Osteocyte (in vitro differentiated cells): ENCODE results near the gene KCNK10. TPM values are rescaled to one million over a fixed set of nuclear protein-coding genes. Genes with fewer than 3 reads are reported as not detected.

ENCODE experiments used
- DNase-seq: peaks from one replicate; pipeline ENCODE4 v3.0.0; 2021; ENCODE audit warnings: mixed read lengths; ENCODE audit not compliant: unreplicated experiment; ENCODE audit errors: extremely low spot score
- H3K27ac Mint-ChIP-seq: one replicate; pipeline ENCODE4 v1.8.0; 2021; ENCODE audit warnings: mild to moderate bottlenecking, mixed read lengths; ENCODE audit not compliant: unreplicated experiment
- H3K27me3 Mint-ChIP-seq: one replicate; pipeline ENCODE4 v1.8.0; 2021; ENCODE audit warnings: mixed read lengths; ENCODE audit not compliant: unreplicated experiment
- H3K36me3 Mint-ChIP-seq: one replicate; pipeline ENCODE4 v1.8.0; 2021; ENCODE audit warnings: mixed read lengths; ENCODE audit not compliant: unreplicated experiment
- H3K4me1 Mint-ChIP-seq: one replicate; pipeline ENCODE4 v1.8.0; 2021; ENCODE audit warnings: mixed read lengths; ENCODE audit not compliant: unreplicated experiment
- H3K4me3 Mint-ChIP-seq: one replicate; pipeline ENCODE4 v1.8.0; 2021; ENCODE audit warnings: mild to moderate bottlenecking, moderate library complexity, mixed read lengths; ENCODE audit not compliant: unreplicated experiment
- H3K9me3 Mint-ChIP-seq: one replicate; pipeline ENCODE4 v1.8.0; 2021; ENCODE audit warnings: mixed read lengths; ENCODE audit not compliant: unreplicated experiment
- CTCF ChIP-seq: fragments of 200-600 bp; sonication (generic); IDR thresholded peaks from 2 replicates; pipeline ENCODE4 v1.5.0; 2021; ENCODE audit warnings: antibody characterized with exemption, mild to moderate bottlenecking, moderate library complexity
- total RNA-seq: library from RNA; stranded (reverse); gene quantifications from 2 replicates; pipeline ENCODE4 v1.2.1, GENCODE V29; 2021

Gene KCNK10
- total RNA-seq, 1 donor from 2014 or later, result not detected

GRCh38 chr14:88143810-88144209 is 179.3 kb downstream of the KCNK10 start:
- no peak for DNase-seq
- Mint-ChIP-seq H3K27ac (no peak overlapping the region), H3K36me3 (no peaks in the 10 kb centered on the region), H3K9me3 (no peaks in the 10 kb centered on the region), H3K27me3 (no peaks in the 10 kb centered on the region), H3K4me3 (no peak overlapping the region), H3K4me1 (no peaks in the 10 kb centered on the region)
- no peak for TF ChIP-seq CTCF

- no peaks in the 10 kb centered on the region for H3K4me1 Mint-ChIP-seq
- H3K4me3 Mint-ChIP-seq, result no peak overlapping the region
- H3K9me3 Mint-ChIP-seq, result no peaks in the 10 kb centered on the region
- no peak for DNase-seq
- no peak for TF ChIP-seq CTCF
- no peak overlapping the region for H3K27ac Mint-ChIP-seq
- H3K36me3 Mint-ChIP-seq, result no peaks in the 10 kb centered on the region
- H3K27me3 Mint-ChIP-seq, result no peaks in the 10 kb centered on the region
Observed at GRCh38 chr14:88142997-88143396, 180.1 kb downstream of the KCNK10 start.

GRCh38 chr14:88140874-88141273 is 182.2 kb downstream of the KCNK10 start:
- H3K36me3 Mint-ChIP-seq, result no peaks in the 10 kb centered on the region
- no peaks in the 10 kb centered on the region for H3K4me1 Mint-ChIP-seq
- H3K27me3 Mint-ChIP-seq, result no peaks in the 10 kb centered on the region
- no peak for DNase-seq
- no peaks in the 10 kb centered on the region for H3K9me3 Mint-ChIP-seq
- H3K4me3 Mint-ChIP-seq, result no peak overlapping the region
- H3K27ac Mint-ChIP-seq, result no peak overlapping the region
- no peak for TF ChIP-seq CTCF

- H3K4me1 Mint-ChIP-seq, result no peaks in the 10 kb centered on the region
Observed at GRCh38 chr14:88137327-88137726, 185.7 kb downstream of the KCNK10 start.

More at GRCh38 chr14:88137327-88137726, 185.7 kb downstream of the KCNK10 start:
- DNase-seq, result no peak
- TF ChIP-seq CTCF, result no peak
- H3K27me3 Mint-ChIP-seq, result no peaks in the 10 kb centered on the region
- no peak overlapping the region for H3K27ac Mint-ChIP-seq
- H3K4me3 Mint-ChIP-seq, result no peak overlapping the region
- H3K9me3 Mint-ChIP-seq, result peaks cover 11% of the 10 kb centered on the region
- no peaks in the 10 kb centered on the region for H3K36me3 Mint-ChIP-seq

Other genes with a start within 250 kb of the KCNK10 start
- gene SPATA7, start 62.4 kb upstream of the KCNK10 start, total RNA-seq, result 10.6 and 13.2 TPM in 2 replicates
- 30.0 and 33.8 TPM in 2 replicates for gene PTPN21, start 231.7 kb upstream of the KCNK10 start, total RNA-seq
- 63.1 and 68.6 TPM in 2 replicates for gene ZC3H14, start 239.8 kb upstream of the KCNK10 start, total RNA-seq